DOHH2 (cell line): Measurements from ENCODE around the gene HECW1.

ENCODE experiments used
- CTCF ChIP-seq: fragments of 200-600 bp; sonication (generic); IDR thresholded peaks from one replicate; pipeline ENCODE4 v1.5.1; 2014; ENCODE audit warnings: antibody characterized with exemption, mild to moderate bottlenecking, low read depth, low read length; ENCODE audit not compliant: poor library complexity, severe bottlenecking
- EZH2phosphoT487 ChIP-seq: fragments of 200-600 bp; sonication (generic); IDR thresholded peaks from 2 replicates; pipeline ENCODE4 v1.6.1; 2017; ENCODE audit warnings: borderline replicate concordance, mild to moderate bottlenecking, antibody characterized with exemption, low read length, moderate library complexity, mixed read lengths

GRCh38 chr7:43265139-43265538, 152.7 kb downstream of the HECW1 start:
- no peak for TF ChIP-seq CTCF
- TF ChIP-seq EZH2phosphoT487: no peak
